Fibroblast of pulmonary artery (primary cell): ENCODE measurements around the gene FBLN7.

Experiments used
- DNase-seq: peaks from one replicate; pipeline ENCODE4 v3.0.0-alpha.2; 2010; ENCODE audit warnings: low read depth
- H3K4me3 ChIP-seq: replicated peaks from 2 replicates; pipeline ENCODE4 v1.5.1; 2011; ENCODE audit warnings: low read depth, mild to moderate bottlenecking, control low read depth, low read length, moderate library complexity
- TF ChIP-seq, protein P1 (sequence below): IDR thresholded peaks from 2 replicates; pipeline ENCODE4 v1.5.1; 2011; ENCODE audit warnings: mild to moderate bottlenecking, control low read depth, low read length, inconsistent platforms; ENCODE audit errors: missing control alignments

The FBLN7 gene

DNA sequence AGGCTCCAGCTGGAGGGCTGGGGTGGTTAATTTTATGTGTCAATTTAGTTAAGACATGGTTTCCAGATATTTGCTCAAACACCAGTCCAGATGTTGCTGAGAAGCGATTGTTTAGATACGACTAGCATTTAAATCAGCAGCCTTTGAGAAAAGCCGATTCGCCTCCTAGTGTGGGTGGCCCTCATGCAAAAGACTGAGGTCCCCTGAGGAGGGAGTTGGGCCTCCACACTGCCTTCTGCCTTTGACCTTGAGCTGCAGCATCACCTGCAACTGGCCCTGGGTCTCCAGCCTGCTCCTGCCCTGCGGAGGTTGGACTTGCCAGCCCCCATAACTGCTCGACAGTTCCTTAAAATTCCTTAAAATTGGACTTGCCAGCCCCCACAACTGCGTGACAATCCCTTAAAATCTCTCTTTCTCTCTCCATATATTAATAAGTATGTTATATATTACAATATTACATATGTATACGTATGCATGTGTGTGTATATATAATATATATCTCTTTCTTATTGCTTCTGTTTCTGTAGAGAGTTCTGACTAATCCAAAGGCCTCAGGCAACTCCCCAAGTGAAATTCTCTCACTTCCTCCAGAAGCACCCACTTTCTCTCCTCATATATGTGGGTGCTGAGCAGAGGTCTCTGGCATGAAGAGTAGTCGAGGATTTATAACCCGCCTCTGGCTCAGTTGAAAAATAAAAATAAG is 14.4 kb downstream of the FBLN7 start:
- DNase-seq, result no peak

DNA sequence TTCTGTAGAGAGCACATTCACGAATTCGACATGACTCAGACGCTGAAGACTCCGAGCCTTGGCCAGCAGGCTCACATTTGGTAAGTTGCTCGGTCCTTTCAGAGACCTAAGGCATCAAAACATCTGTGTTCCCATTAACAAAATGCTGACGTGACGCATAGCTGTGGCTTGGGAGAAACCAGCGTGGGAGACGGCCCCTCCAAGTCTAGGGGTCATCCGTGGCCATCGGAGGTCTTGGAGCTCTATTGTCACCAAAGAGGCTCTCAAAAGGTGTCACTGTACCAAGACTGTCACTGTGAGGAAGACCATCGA is 14.9 kb downstream of the FBLN7 start:
- DNase-seq, result no peak

More for the DNA sequence above, 14.4 kb downstream of the FBLN7 start:
- TF ChIP-seq, protein P1, sequence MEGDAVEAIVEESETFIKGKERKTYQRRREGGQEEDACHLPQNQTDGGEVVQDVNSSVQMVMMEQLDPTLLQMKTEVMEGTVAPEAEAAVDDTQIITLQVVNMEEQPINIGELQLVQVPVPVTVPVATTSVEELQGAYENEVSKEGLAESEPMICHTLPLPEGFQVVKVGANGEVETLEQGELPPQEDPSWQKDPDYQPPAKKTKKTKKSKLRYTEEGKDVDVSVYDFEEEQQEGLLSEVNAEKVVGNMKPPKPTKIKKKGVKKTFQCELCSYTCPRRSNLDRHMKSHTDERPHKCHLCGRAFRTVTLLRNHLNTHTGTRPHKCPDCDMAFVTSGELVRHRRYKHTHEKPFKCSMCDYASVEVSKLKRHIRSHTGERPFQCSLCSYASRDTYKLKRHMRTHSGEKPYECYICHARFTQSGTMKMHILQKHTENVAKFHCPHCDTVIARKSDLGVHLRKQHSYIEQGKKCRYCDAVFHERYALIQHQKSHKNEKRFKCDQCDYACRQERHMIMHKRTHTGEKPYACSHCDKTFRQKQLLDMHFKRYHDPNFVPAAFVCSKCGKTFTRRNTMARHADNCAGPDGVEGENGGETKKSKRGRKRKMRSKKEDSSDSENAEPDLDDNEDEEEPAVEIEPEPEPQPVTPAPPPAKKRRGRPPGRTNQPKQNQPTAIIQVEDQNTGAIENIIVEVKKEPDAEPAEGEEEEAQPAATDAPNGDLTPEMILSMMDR, result no peak
- no peak overlapping the region for H3K4me3 ChIP-seq

DNA sequence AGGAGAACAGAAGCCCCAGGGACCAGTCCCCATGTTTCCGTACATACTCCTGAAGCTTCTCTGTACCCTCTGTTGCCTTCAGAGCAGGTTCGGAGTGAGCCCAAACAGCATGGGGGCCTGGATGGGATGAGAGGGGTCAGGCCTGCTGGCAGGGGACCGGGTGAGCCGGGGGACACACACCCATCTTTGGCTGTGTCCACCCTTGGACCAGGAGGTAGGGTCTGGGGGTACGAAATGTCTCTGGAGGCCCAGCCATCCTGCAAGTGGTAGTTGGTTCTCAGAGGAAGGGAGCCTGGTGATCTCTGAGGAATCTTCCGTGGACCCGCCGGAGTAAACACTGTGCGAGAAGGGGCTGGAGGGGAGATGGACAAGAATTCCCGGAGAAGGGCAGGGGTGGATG is 15.3 kb downstream of the FBLN7 start:
- H3K4me3 ChIP-seq, result no peak overlapping the region
- no peak for DNase-seq
- TF ChIP-seq, protein P1, result no peak

More for the DNA sequence above, 14.9 kb downstream of the FBLN7 start:
- TF ChIP-seq, protein P1, result no peak
- no peak overlapping the region for H3K4me3 ChIP-seq

DNA sequence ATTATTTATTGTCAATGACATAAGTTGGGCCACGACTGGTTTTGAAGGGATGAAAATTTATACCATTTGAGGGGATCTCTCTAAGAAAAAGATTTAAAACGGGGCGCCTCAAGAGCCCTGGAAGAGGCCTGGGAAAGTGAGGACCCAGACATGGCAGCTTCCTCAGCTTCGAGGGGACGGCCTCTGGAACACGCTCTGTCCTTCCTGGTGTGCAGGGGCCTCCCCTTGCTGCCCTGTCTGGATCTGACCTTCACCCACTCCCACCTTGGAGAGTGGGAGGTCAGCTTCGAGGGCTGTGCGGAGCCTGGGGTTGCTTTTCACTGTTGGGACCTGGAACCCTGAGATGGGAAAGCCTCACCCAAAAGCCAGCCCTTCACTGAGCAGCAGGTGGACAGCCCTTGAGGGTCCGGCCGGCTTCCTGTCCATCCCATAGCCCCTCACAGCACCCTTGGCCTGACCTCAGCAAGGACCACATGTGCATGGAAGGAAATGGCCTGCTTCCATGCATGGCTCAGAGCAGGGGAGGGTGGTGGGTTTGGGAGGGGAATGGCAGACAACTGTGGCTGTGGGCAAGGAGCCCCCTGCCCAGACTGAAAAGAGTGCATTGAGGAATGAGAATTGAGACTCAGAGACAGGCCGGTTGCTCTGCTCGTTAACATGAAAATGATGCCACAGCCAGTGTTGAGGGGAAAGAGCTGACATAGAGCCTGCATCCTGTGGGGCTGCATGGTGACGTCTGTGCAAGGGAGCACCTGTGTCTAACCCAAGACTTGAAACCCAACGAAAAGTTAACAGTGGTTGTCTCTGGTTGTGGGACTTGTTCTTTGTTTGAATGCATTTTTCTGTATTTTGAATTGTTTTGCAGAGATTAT is 16.3 kb downstream of the FBLN7 start:
- DNase-seq, result no peak
- TF ChIP-seq, protein P1, result no peak
- no peak overlapping the region for H3K4me3 ChIP-seq

DNA sequence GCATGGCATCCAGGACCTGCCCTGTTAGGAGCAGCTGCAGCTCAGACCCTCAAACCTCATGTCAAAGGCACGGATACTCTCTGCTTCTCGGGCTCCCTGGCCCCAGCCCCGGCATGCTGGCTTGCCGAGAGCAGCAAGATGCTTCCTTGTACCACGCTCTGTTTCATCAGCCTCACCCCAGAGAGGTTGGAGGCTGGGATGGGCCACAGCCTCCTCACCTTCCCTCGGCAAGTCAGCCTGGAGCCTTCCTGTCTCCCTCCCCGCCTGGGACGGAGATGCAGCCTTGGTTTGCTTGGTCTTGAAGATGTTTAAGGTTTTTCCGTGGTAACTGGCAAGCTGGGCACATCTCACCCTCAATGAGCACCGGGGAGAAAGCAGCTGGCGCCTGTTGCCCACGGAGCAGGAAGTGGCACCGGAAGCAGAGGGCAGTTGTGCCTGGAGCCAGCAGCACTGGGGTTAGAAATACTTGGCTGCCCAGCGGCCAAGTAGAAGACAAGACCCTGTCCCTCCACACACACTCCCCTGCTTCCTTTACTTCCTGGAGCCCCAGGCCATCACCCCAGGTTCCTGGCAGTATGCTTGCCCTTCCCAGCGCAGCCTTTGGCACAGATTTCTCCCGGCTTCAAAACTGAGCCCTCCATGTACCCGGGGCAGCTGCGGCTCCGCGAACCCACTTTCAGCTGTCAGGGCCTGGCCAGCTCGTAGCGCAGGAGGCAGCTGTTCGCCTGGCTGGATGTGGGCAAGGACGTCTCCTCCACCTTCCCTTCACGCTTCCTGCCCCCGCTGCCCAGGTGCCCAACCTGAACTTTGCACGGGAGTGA is 17.4 kb downstream of the FBLN7 start:
- TF ChIP-seq, protein P1, result no peak
- H3K4me3 ChIP-seq, result no peak overlapping the region
- DNase-seq, result no peak

DNA sequence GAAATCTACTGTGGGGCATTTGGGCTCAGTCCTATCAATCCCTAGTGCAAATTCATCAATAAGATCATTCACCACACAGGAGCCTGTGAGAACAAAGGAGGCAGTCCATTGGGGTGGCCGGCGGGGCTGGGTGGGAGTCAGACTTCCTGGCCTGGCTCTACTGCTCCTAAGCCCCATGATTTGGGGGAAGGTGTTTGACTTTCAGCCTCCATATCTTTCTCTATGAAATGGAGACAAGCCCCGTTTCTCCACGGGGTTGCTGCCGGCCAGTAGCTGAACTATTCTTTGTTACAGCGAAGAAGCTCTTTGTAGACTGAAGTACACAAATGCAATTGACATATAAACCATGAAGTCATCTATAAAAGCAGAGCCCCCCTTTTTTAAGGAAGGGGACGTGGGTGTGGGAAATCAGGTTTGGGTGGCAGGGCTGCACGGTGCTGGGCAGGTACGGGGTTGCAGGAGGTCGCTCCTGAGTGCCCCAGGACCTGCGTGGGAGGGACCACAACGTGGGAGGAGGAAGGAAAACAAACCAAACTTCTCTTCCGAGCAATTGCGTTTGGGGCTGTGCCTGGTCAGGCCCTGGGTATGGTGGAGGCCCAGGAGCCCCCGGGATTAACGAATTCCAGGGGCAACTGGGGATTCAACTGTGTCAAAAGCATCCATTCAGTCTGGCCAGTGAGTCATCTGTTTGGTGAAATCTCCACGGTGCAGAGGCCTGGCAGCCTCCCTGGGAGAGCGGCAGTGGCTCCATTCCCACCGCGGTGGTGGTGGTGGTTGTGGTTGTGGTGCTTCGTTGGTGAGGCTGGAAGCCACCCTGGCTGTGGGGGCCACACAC is 18.2 kb downstream of the FBLN7 start:
- TF ChIP-seq, protein P1, result no peak
- DNase-seq, result peak; percentile 59
- H3K4me3 ChIP-seq, result no peak overlapping the region
